Fibroblast of lung (primary cell): ENCODE measurements around the gene IBTK. TPM values are rescaled to one million over a fixed set of nuclear protein-coding genes. Genes with fewer than 3 reads are reported as not detected.

Experiments
- DNase-seq, 2 donors: peaks; one replicate each; pipeline versions ENCODE4 v3.0.0 to v3.0.0-alpha.2; 2010; ENCODE audit warnings: low read depth in 2 of 2
- H2AFZ ChIP-seq: 2 replicates; pipeline ENCODE4 v1.5.1; 2012; ENCODE audit warnings: low read length, control low read depth, inconsistent platforms
- H3K27ac ChIP-seq: 2 replicates; pipeline ENCODE4 v1.5.1; 2011; ENCODE audit warnings: low read length, control low read depth; ENCODE audit not compliant: insufficient read depth
- H3K27me3 ChIP-seq: 2 replicates; pipeline ENCODE4 v1.5.1; 2011; ENCODE audit warnings: mild to moderate bottlenecking, low read length; ENCODE audit not compliant: control insufficient read depth, insufficient read depth
- H3K36me3 ChIP-seq: 2 replicates; pipeline ENCODE4 v1.5.1; 2011; ENCODE audit warnings: low read length; ENCODE audit not compliant: control insufficient read depth, insufficient read depth
- H3K4me1 ChIP-seq: 2 replicates; pipeline ENCODE4 v1.5.1; 2011; ENCODE audit warnings: low read length; ENCODE audit not compliant: control insufficient read depth, insufficient read depth; ENCODE audit errors: extremely low read depth
- H3K4me2 ChIP-seq: 2 replicates; pipeline ENCODE4 v1.5.1; 2011; ENCODE audit warnings: low read length, control low read depth; ENCODE audit not compliant: insufficient read depth; ENCODE audit errors: extremely low read depth
- H3K4me3 ChIP-seq, 4 experiments: fragments of 200-600 bp in 1 of 4; sonication (generic) in 1 of 4; replicated peaks in 1 of 4; 2 replicates each; pipeline ENCODE4 v1.5.1; 2011 to 2016; ENCODE audit warnings: low read length in 4 of 4, low read depth in 3 of 4, mild to moderate bottlenecking in 3 of 4, control low read depth in 2 of 4, inconsistent platforms in 1 of 4, mixed read lengths in 1 of 4; ENCODE audit not compliant: insufficient read depth in 1 of 4; ENCODE audit errors: control extremely low read depth in 1 of 4
- H3K79me2 ChIP-seq: 2 replicates; pipeline ENCODE4 v1.5.1; 2012; ENCODE audit warnings: mild to moderate bottlenecking, low read length, inconsistent platforms; ENCODE audit not compliant: control insufficient read depth, insufficient read depth
- H3K9ac ChIP-seq: 2 replicates; pipeline ENCODE4 v1.5.1; 2011; ENCODE audit warnings: mild to moderate bottlenecking, low read length, control low read depth; ENCODE audit not compliant: insufficient read depth
- H3K9me3 ChIP-seq: 2 replicates; pipeline ENCODE4 v1.5.1; 2012; ENCODE audit warnings: low read depth, low read length; ENCODE audit not compliant: control insufficient read depth, insufficient read depth
- H4K20me1 ChIP-seq: 2 replicates; pipeline ENCODE4 v1.5.1; 2011; ENCODE audit warnings: low read length; ENCODE audit not compliant: control insufficient read depth, insufficient read depth; ENCODE audit errors: extremely low read depth
- EZH2 ChIP-seq: IDR thresholded peaks from 2 replicates; pipeline ENCODE4 v1.5.1; 2012; ENCODE audit warnings: low read length, control low read depth, mild to moderate bottlenecking; ENCODE audit errors: missing control alignments
- polyA plus RNA-seq, 2 donors: library from polyadenylated mRNA; depleted of rRNA in 1 of 2; stranded (reverse) in 1 of 2; unstranded in 1 of 2; fragments of >200 nt; gene quantifications; 2 replicates each; pipeline ENCODE4 v1.2.1, GENCODE V29; 2011 to 2012; ENCODE audit warnings: missing spikeins in 1 of 2
- total RNA-seq: library from RNA; depleted of rRNA; stranded (reverse); fragments of >200 nt; gene quantifications from 2 replicates; pipeline ENCODE4 v1.2.1, GENCODE V29; 2014
- TF ChIP-seq, protein P1 (sequence below), 2 donors: IDR thresholded peaks in 1 of 2; conservative IDR thresholded peaks in 1 of 2; 1 replicate in 1 of 2; 2 replicates in 1 of 2; pipeline ENCODE4 v1.5.1; 2011 to 2012; ENCODE audit warnings: low read length in 2 of 2, control low read depth in 1 of 2, inconsistent platforms in 1 of 2, low read depth in 1 of 2, mild to moderate bottlenecking in 1 of 2

The IBTK gene
- total and polyA plus RNA-seq, 2 donors (not counting 1 experiment from before 2014, with no cell fraction given), result 36.0 to 66.9 TPM

DNA sequence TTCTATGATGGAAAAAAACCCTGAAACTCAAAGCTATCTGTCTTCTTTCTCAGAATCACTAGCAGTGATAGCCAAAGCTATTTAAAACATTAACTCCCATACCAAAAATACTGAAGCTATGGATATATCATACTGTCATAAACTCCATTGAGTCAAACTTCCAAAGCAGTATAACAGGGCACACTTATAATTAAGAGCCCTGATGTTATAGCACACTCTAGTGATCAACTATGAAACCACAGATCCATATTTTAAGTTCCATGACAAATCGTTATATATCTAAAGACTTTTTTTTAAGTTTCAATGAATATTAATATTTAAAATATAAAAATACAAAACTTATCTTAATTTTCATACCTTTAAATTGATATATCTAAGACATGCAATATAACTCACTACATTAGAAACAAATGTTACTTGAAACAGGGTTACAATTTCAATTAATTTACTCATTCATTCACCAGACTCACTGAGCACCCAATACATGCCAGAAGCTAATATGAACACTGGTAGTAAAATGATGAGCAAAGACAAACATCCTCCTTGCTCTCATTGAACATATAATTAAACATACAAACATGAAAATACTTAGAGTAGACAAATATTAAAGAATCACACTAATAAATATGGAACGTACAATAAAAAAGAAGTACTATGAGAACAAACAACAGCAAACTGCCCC is 69.3 kb downstream of the IBTK start:
- no peak overlapping the region for H3K27ac ChIP-seq

DNA sequence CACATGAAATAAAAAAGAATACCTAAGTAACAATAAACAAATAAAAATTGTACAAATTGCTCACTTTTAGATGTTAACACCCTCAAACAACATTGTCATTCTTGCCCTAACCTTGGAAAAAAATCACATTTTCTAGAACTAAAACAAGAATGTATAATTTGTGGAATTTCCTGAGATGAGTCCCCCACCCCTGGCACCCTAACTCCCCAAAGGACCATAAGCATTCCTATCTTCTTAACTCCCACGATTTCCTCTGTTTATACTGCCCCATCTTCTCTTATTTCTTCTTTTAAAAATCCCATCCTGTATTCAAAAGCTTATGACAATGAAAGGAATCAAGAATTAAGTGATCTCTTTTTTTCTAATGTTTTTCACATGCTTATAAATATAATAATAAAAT is 70.9 kb downstream of the IBTK start:
- no peak overlapping the region for H3K27ac ChIP-seq
- H2AFZ ChIP-seq, result no peak overlapping the region
- no peaks in the 10 kb centered on the region for H4K20me1 ChIP-seq
- H3K4me3 ChIP-seq, result no peak overlapping the region
- TF ChIP-seq, protein P1, sequence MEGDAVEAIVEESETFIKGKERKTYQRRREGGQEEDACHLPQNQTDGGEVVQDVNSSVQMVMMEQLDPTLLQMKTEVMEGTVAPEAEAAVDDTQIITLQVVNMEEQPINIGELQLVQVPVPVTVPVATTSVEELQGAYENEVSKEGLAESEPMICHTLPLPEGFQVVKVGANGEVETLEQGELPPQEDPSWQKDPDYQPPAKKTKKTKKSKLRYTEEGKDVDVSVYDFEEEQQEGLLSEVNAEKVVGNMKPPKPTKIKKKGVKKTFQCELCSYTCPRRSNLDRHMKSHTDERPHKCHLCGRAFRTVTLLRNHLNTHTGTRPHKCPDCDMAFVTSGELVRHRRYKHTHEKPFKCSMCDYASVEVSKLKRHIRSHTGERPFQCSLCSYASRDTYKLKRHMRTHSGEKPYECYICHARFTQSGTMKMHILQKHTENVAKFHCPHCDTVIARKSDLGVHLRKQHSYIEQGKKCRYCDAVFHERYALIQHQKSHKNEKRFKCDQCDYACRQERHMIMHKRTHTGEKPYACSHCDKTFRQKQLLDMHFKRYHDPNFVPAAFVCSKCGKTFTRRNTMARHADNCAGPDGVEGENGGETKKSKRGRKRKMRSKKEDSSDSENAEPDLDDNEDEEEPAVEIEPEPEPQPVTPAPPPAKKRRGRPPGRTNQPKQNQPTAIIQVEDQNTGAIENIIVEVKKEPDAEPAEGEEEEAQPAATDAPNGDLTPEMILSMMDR (conservative IDR thresholded peaks at IDR 0.05 in 1 of 2, IDR thresholded peaks at IDR 0.05 in 1 of 2; ENCODE audit: low read depth in 1 of 2, low read length in 2 of 2), result no peak
- no peak for TF ChIP-seq EZH2
- DNase-seq, result no peak
- no peak overlapping the region for H3K9ac ChIP-seq
- H3K27me3 ChIP-seq, result no peaks in the 10 kb centered on the region
- H3K9me3 ChIP-seq, result no peaks in the 10 kb centered on the region
- H3K4me2 ChIP-seq, result no peak overlapping the region
- H3K79me2 ChIP-seq, result no peaks in the 10 kb centered on the region
- no peaks in the 10 kb centered on the region for H3K4me1 ChIP-seq
- H3K36me3 ChIP-seq, result peaks cover 7% of the 10 kb centered on the region

More for the DNA sequence above, 69.3 kb downstream of the IBTK start:
- Histone ChIP-seq H3K36me3 (peaks cover 4% of the 10 kb centered on the region), H3K4me2 (no peak overlapping the region), H3K4me3 (no peak overlapping the region), H4K20me1 (no peaks in the 10 kb centered on the region), H3K27me3 (no peaks in the 10 kb centered on the region), H3K9me3 (no peaks in the 10 kb centered on the region), H3K79me2 (no peaks in the 10 kb centered on the region), H3K4me1 (no peaks in the 10 kb centered on the region), H2AFZ (no peak overlapping the region), H3K9ac (no peak overlapping the region)
- no peak for TF ChIP-seq EZH2
- TF ChIP-seq, protein P1 (conservative IDR thresholded peaks at IDR 0.05 in 1 of 2, IDR thresholded peaks at IDR 0.05 in 1 of 2; ENCODE audit: low read depth in 1 of 2, low read length in 2 of 2), result peak; percentile 17 to 53
- peak; percentile 40 to 65 for DNase-seq

DNA sequence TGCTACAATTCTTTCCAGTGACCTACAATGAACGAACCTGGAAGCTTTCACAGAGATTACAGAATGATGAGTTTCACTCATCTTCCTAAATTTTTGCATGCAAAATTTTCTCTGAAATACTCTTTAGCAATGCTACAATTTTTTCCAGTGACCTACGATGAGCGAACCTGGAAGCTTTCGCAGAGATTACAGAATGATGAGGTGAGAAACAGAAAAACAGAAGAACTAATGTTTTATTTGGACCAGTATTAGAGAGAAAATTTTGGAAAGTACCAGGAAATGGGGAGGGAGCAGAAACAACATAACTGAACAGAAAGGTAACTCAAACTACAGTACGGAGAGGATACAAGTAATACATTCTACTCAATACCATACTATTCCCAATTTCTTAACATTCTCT is 75.0 kb downstream of the IBTK start:
- Histone ChIP-seq H3K27ac (no peak overlapping the region), H3K27me3 (no peaks in the 10 kb centered on the region), H3K36me3 (peaks cover 4% of the 10 kb centered on the region), H3K4me1 (no peaks in the 10 kb centered on the region), H4K20me1 (no peaks in the 10 kb centered on the region), H3K9ac (no peak overlapping the region), H3K4me2 (no peak overlapping the region), H3K4me3 (no peak overlapping the region), H3K79me2 (no peaks in the 10 kb centered on the region), H3K9me3 (no peaks in the 10 kb centered on the region), H2AFZ (no peak overlapping the region)
- no peak for DNase-seq
- TF ChIP-seq, protein P1 (conservative IDR thresholded peaks at IDR 0.05 in 1 of 2, IDR thresholded peaks at IDR 0.05 in 1 of 2; ENCODE audit: low read depth in 1 of 2, low read length in 2 of 2), result no peak
- no peak for TF ChIP-seq EZH2
